Middle frontal gyrus (tissue), 1 donor: Measurements from ENCODE around the gene ST6GALNAC4.

Source experiments
- DNase-seq: peaks from one replicate; pipeline ENCODE4 v3.0.0-alpha.2; 2015; ENCODE audit warnings: low spot score; ENCODE audit errors: extremely low spot score

The ST6GALNAC4 gene

GRCh38 chr9:127912882-127913281 is 4.0 kb downstream of the ST6GALNAC4 start:
- no peak for DNase-seq

GRCh38 chr9:127912296-127912695 is 4.5 kb downstream of the ST6GALNAC4 start:
- DNase-seq = no peak

GRCh38 chr9:127910613-127911205 is 6.1 kb downstream of the ST6GALNAC4 start:
- no peak for DNase-seq

- DNase-seq = no peak
Observed at GRCh38 chr9:127909839-127910273, 7.0 kb downstream of the ST6GALNAC4 start.

- DNase-seq = no peak
Observed at GRCh38 chr9:127908660-127908926, 8.2 kb downstream of the ST6GALNAC4 start.

- no peak for DNase-seq
Observed at GRCh38 chr9:127907867-127908659, 8.8 kb downstream of the ST6GALNAC4 start.

GRCh38 chr9:127905788-127906191 is 11.1 kb downstream of the ST6GALNAC4 start:
- no peak for DNase-seq

- DNase-seq = no peak
Observed at GRCh38 chr9:127905004-127905728, 11.7 kb downstream of the ST6GALNAC4 start.

- no peak for DNase-seq
Observed at GRCh38 chr9:127904561-127905003, 12.3 kb downstream of the ST6GALNAC4 start.

GRCh38 chr9:127903557-127904475 is 13.0 kb downstream of the ST6GALNAC4 start:
- DNase-seq = no peak

GRCh38 chr9:127899128-127899943 is 17.5 kb downstream of the ST6GALNAC4 start, which contains the start of gene ST6GALNAC6:
TSS of gene ST6GALNAC6 (minus strand) at chr9:127899603. CDS start at chr9:127897981, 1,622 bp downstream.
- peak; percentile 65 for DNase-seq

GRCh38 chr9:127898433-127899127 is 18.3 kb downstream of the ST6GALNAC4 start:
- no peak for DNase-seq

GRCh38 chr9:127897193-127897692 is 19.6 kb downstream of the ST6GALNAC4 start:
- no peak for DNase-seq

- DNase-seq = no peak
Observed at GRCh38 chr9:127896395-127897192, 20.2 kb downstream of the ST6GALNAC4 start.

GRCh38 chr9:127895811-127896210 is 21.0 kb downstream of the ST6GALNAC4 start:
- DNase-seq = no peak

GRCh38 chr9:127893392-127893791 is 23.4 kb downstream of the ST6GALNAC4 start:
- peak; percentile 52 for DNase-seq

- DNase-seq = no peak
Observed at GRCh38 chr9:127892831-127893230, 24.0 kb downstream of the ST6GALNAC4 start.

- no peak for DNase-seq
Observed at GRCh38 chr9:127890053-127890452, 26.8 kb downstream of the ST6GALNAC4 start.

GRCh38 chr9:127887792-127888191 is 29.0 kb downstream of the ST6GALNAC4 start:
- no peak for DNase-seq
